Measurements from ENCODE around the gene RBM10. TPM values are rescaled to one million over a fixed set of nuclear protein-coding genes. Genes with fewer than 3 reads are reported as not detected.
"Not testable (repeated sequence)": the region's sequence is repeated elsewhere in the genome, so short reads cannot be mapped to it uniquely, and the experiment has no call there.

RBM10 gene
- total RNA-seq, 5 donors from 2014 or later (not counting 1 experiment from before 2014, with no cell fraction given), result 37.3 to 60.3 (median 55.8) TPM

GRCh38 chrX:47135650-47136049, 9.4 kb upstream of the RBM10 start:
- ATAC-seq (replicated peaks in 1 of 4); H3K9me3 Mint-ChIP-seq; H3K27me3 ChIP-seq (replicated peaks in 1 of 2; ENCODE audit: control insufficient read depth in 2 of 2, extremely low read depth in 1 of 2, insufficient read depth in 2 of 2, low read length in 1 of 2); H3K4me1 Mint-ChIP-seq; H3K4me1 ChIP-seq (ENCODE audit: control insufficient read depth in 1 of 2, extremely low read depth in 1 of 2, insufficient read depth in 2 of 2, low read length in 2 of 2); H3K27ac ChIP-seq (ENCODE audit: low read length); DNase-seq; H3K4me3 ChIP-seq (ENCODE audit: control insufficient read depth in 1 of 2, extremely low read depth in 1 of 2, low read length in 1 of 2); POLR2A ChIA-PET; H3K9me3 ChIP-seq; H3K4me3 Mint-ChIP-seq; CTCF ChIA-PET; H3K27ac Mint-ChIP-seq; H3K36me3 Mint-ChIP-seq; H3K36me3 ChIP-seq (ENCODE audit: control insufficient read depth in 2 of 2, extremely low read depth in 1 of 2, insufficient read depth in 1 of 2, low read length in 1 of 2); H3K27me3 Mint-ChIP-seq: not testable (repeated sequence)
- 100% methylated on average over 1 of the region's 5 CpGs for WGBS (ENCODE audit: insufficient coverage)

GRCh38 chrX:47138171-47138570, 6.8 kb upstream of the RBM10 start:
- Mint-ChIP-seq H3K27ac (no peak overlapping the region), H3K4me3 (no peak overlapping the region), H3K36me3 (peaks cover 21% of the 10 kb centered on the region), H3K9me3 (no peaks in the 10 kb centered on the region), H3K4me1 (peaks cover 5 to 13% (median 8%) of the 10 kb centered on the region in 3 donors), H3K27me3 (no peaks in the 10 kb centered on the region)
- Histone ChIP-seq H3K4me1 (ENCODE audit: control insufficient read depth in 1 of 2, extremely low read depth in 1 of 2, insufficient read depth in 2 of 2, low read length in 2 of 2) (peaks cover 0 to 1% of the 10 kb centered on the region in 2 experiments), H3K27ac (ENCODE audit: low read length) (no peak overlapping the region), H3K9me3 (no peaks in the 10 kb centered on the region), H3K36me3 (ENCODE audit: control insufficient read depth in 2 of 2, extremely low read depth in 1 of 2, insufficient read depth in 1 of 2, low read length in 1 of 2) (peaks cover 0 to 6% of the 10 kb centered on the region in 2 donors), H3K4me3 (ENCODE audit: control insufficient read depth in 1 of 2, extremely low read depth in 1 of 2, low read length in 1 of 2) (no peak overlapping the region), H3K27me3 (replicated peaks in 1 of 2; ENCODE audit: control insufficient read depth in 2 of 2, extremely low read depth in 1 of 2, insufficient read depth in 2 of 2, low read length in 1 of 2) (no peaks in the 10 kb centered on the region)
- 100% methylated on average over 1 of the region's 6 CpGs for WGBS (ENCODE audit: insufficient coverage)
- ChIA-PET POLR2A (no interaction called here), CTCF (no interaction called here)
- DNase-seq (no peak), ATAC-seq (replicated peaks in 1 of 4) (no peak)

GRCh38 chrX:47143894-47144625, 961 bp upstream of the RBM10 start:
- H3K36me3 Mint-ChIP-seq, result peaks cover 26% of the 10 kb centered on the region
- POLR2A ChIA-PET, result interaction anchor here (0.6 to 1.3 kb wide), 4 partner anchors 12 to 90 kb away, joined by 3 to 6 read pairs (median 4); no protein-coding TSS in a partner anchor
- peak; percentile 4 to 5 (median 4) for ATAC-seq (replicated peaks in 1 of 4)

GRCh38 chrX:47145395-47146120, 537 bp downstream of the RBM10 start:
- Mint-ChIP-seq H3K4me1 (peaks cover 31 to 46% (median 37%) of the 10 kb centered on the region in 3 donors), H3K9me3 (no peaks in the 10 kb centered on the region), H3K27me3 (peaks cover 0 to 6% of the 10 kb centered on the region in 2 donors), H3K4me3 (peak overlapping the region; percentile 95 to 99 (median 97)), H3K36me3 (peaks cover 23% of the 10 kb centered on the region), H3K27ac (peak overlapping the region; percentile 96 to 97)
- peak overlapping the region; percentile 74 to 92 for H3K4me3 ChIP-seq (ENCODE audit: control insufficient read depth in 1 of 2, extremely low read depth in 1 of 2, low read length in 1 of 2)
- ATAC-seq (replicated peaks in 1 of 4), result peak; percentile 10 to 21 (median 20)
- peaks cover 0 to 12% of the 10 kb centered on the region in 2 donors for H3K36me3 ChIP-seq (ENCODE audit: control insufficient read depth in 2 of 2, extremely low read depth in 1 of 2, insufficient read depth in 1 of 2, low read length in 1 of 2)
- peak in 7 of 35 experiments; percentile 7 to 25 (median 18) for DNase-seq
- H3K27ac ChIP-seq (ENCODE audit: low read length), result peak overlapping the region; percentile 92
- H3K9me3 ChIP-seq, result no peaks in the 10 kb centered on the region
- peaks cover 3 to 35% of the 10 kb centered on the region in 2 experiments for H3K4me1 ChIP-seq (ENCODE audit: control insufficient read depth in 1 of 2, extremely low read depth in 1 of 2, insufficient read depth in 2 of 2, low read length in 2 of 2)
- WGBS (ENCODE audit: insufficient coverage), result 0% methylated on average over 12 of the region's 39 CpGs
- ChIA-PET CTCF (interaction anchor here in 1 of 2 donors (0.7 to 1.4 kb wide), 5 partner anchors 17 to 387 kb away, joined by 3 to 7 read pairs (median 5); partner anchors contain the start of gene SLC9A7), POLR2A (interaction anchor here in 1 of 2 donors (0.6 to 1.3 kb wide), 4 partner anchors 72 to 504 kb away, joined by 4 to 13 read pairs (median 5); partner anchors contain the start of gene ELK1)
- no peaks in the 10 kb centered on the region for H3K27me3 ChIP-seq (replicated peaks in 1 of 2; ENCODE audit: control insufficient read depth in 2 of 2, extremely low read depth in 1 of 2, insufficient read depth in 2 of 2, low read length in 1 of 2)

More at GRCh38 chrX:47143894-47144625, 961 bp upstream of the RBM10 start:
- Histone ChIP-seq H3K27ac (ENCODE audit: low read length) (peak overlapping the region; percentile 92), H3K36me3 (ENCODE audit: control insufficient read depth in 2 of 2, extremely low read depth in 1 of 2, insufficient read depth in 1 of 2, low read length in 1 of 2) (peaks cover 0 to 12% of the 10 kb centered on the region in 2 donors), H3K27me3 (replicated peaks in 1 of 2; ENCODE audit: control insufficient read depth in 2 of 2, extremely low read depth in 1 of 2, insufficient read depth in 2 of 2, low read length in 1 of 2) (no peaks in the 10 kb centered on the region), H3K4me3 (ENCODE audit: control insufficient read depth in 1 of 2, extremely low read depth in 1 of 2, low read length in 1 of 2) (peak overlapping the region; percentile 74 to 92), H3K9me3 (no peaks in the 10 kb centered on the region), H3K4me1 (ENCODE audit: control insufficient read depth in 1 of 2, extremely low read depth in 1 of 2, insufficient read depth in 2 of 2, low read length in 2 of 2) (peaks cover 3 to 33% of the 10 kb centered on the region in 2 experiments)
- Mint-ChIP-seq H3K27ac (peak overlapping the region; percentile 96 to 97), H3K4me3 (peak overlapping the region; percentile 95 to 99 (median 97)), H3K9me3 (no peaks in the 10 kb centered on the region), H3K4me1 (peaks cover 26 to 43% (median 33%) of the 10 kb centered on the region in 3 donors), H3K27me3 (peaks cover 0 to 6% of the 10 kb centered on the region in 2 donors)
- CTCF ChIA-PET, result interaction anchor here in 1 of 2 donors (0.6 to 1.4 kb wide), 5 partner anchors 14 to 241 kb away, joined by 3 to 7 read pairs (median 5); no protein-coding TSS in a partner anchor
- 0% methylated on average over 20 of the region's 46 CpGs for WGBS (ENCODE audit: insufficient coverage)
- peak in 12 of 35 experiments; percentile 6 to 23 (median 16) for DNase-seq

- H3K27me3 Mint-ChIP-seq, result peaks cover 0 to 6% of the 10 kb centered on the region in 2 donors
- peak overlapping the region; percentile 74 to 92 for H3K4me3 ChIP-seq (ENCODE audit: control insufficient read depth in 1 of 2, extremely low read depth in 1 of 2, low read length in 1 of 2)
- H3K9me3 Mint-ChIP-seq, result no peaks in the 10 kb centered on the region
- ChIA-PET POLR2A (no interaction called here), CTCF (no interaction called here)
- DNase-seq (no peak), ATAC-seq (replicated peaks in 1 of 4) (no peak)
- H3K4me1 Mint-ChIP-seq, result peaks cover 36 to 46% (median 37%) of the 10 kb centered on the region in 3 donors
- peaks cover 23% of the 10 kb centered on the region for H3K36me3 Mint-ChIP-seq
- H3K27ac Mint-ChIP-seq, result peak overlapping the region; percentile 96 to 97
- H3K27me3 ChIP-seq (replicated peaks in 1 of 2; ENCODE audit: control insufficient read depth in 2 of 2, extremely low read depth in 1 of 2, insufficient read depth in 2 of 2, low read length in 1 of 2), result no peaks in the 10 kb centered on the region
- WGBS (ENCODE audit: insufficient coverage), result 0% methylated on average over 3 of the region's 10 CpGs
- peak overlapping the region; percentile 18 for H3K27ac ChIP-seq (ENCODE audit: low read length)
- no peaks in the 10 kb centered on the region for H3K9me3 ChIP-seq
- peaks cover 3 to 35% of the 10 kb centered on the region in 2 experiments for H3K4me1 ChIP-seq (ENCODE audit: control insufficient read depth in 1 of 2, extremely low read depth in 1 of 2, insufficient read depth in 2 of 2, low read length in 2 of 2)
- H3K4me3 Mint-ChIP-seq, result peak overlapping the region; percentile 95 to 99 (median 97)
- H3K36me3 ChIP-seq (ENCODE audit: control insufficient read depth in 2 of 2, extremely low read depth in 1 of 2, insufficient read depth in 1 of 2, low read length in 1 of 2), result peaks cover 0 to 12% of the 10 kb centered on the region in 2 donors
Measured at GRCh38 chrX:47146121-47146935, 1.3 kb downstream of the RBM10 start.

All from T-cell (primary cell).